AG09309 (cell line): Measurements from ENCODE around the gene SMIM24.

Experiments used
- DNase-seq: peaks from one replicate; pipeline ENCODE4 v3.0.0-alpha.2; 2010; ENCODE audit warnings: low read depth
- H3K4me3 ChIP-seq: 2 replicates; pipeline ENCODE4 v1.5.1; 2011; ENCODE audit warnings: mild to moderate bottlenecking, low read depth, low read length, moderate library complexity; ENCODE audit not compliant: control insufficient read depth
- TF ChIP-seq, protein P1 (sequence below): IDR thresholded peaks from 2 replicates; pipeline ENCODE4 v1.5.1; 2011; ENCODE audit warnings: mild to moderate bottlenecking, low read depth, low read length, inconsistent platforms; ENCODE audit not compliant: insufficient read depth, control insufficient read depth; ENCODE audit errors: missing control alignments

Gene SMIM24

DNA sequence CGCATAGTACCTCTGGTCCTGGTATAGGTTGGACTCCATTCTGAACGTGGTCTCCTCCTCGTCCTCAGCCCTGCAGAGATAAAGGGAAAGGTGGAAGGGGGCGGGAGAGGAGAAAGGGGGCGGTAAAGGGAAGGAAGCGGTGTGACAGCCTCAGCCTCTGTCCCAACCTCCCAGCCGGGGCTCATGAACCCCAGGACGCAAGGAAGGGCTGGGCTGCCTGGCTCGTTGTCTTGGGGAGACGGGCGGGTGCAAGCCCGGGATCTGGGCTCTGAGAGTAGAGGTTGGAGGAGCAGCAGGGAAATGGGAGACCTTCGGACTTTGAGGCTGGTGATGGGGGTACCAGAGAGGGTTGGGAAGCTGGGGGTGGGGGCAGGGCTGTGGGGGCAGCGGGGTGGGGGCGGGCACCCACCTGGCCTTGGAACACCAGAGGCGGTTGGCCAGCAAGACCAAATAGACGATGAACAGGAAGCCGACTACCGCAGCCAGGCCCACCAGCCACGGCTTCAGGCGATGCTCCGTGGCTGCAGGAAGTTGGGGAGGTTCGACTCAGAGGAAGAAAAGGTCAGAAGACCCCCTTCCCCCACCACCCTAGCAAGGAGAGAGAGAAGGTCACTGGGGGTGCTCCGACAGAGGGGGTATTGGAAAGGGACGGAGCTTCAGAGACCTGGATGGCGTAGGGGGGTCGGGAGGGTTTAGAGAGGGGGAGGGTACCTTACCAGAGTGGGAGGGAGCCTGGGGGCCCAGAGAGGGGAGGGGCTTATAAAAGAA is 1.7 kb downstream of the SMIM24 start:
- TF ChIP-seq, protein P1, sequence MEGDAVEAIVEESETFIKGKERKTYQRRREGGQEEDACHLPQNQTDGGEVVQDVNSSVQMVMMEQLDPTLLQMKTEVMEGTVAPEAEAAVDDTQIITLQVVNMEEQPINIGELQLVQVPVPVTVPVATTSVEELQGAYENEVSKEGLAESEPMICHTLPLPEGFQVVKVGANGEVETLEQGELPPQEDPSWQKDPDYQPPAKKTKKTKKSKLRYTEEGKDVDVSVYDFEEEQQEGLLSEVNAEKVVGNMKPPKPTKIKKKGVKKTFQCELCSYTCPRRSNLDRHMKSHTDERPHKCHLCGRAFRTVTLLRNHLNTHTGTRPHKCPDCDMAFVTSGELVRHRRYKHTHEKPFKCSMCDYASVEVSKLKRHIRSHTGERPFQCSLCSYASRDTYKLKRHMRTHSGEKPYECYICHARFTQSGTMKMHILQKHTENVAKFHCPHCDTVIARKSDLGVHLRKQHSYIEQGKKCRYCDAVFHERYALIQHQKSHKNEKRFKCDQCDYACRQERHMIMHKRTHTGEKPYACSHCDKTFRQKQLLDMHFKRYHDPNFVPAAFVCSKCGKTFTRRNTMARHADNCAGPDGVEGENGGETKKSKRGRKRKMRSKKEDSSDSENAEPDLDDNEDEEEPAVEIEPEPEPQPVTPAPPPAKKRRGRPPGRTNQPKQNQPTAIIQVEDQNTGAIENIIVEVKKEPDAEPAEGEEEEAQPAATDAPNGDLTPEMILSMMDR: no peak
- H3K4me3 ChIP-seq: no peak overlapping the region
- DNase-seq: no peak

DNA sequence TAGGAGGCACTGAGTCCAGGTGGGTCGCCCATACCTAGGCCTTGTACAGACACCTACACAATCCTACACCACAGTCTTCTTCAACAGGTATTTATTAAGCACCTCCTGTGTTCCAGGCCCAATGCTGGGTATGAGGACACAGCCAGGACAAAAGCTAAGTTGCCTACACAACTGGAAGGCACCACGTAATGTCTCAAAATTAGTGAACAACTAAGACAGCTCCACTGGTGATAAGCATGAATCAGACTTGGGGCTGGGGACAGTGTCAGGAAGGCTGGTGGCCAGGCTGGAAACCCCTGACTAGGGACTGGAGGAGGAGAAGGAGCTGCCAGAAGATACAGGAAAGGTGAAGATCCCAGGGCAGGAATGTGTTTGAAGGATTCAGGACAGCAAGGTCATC is 2.4 kb downstream of the SMIM24 start:
- H3K4me3 ChIP-seq: no peak overlapping the region
- TF ChIP-seq, protein P1: no peak
- DNase-seq: no peak

DNA sequence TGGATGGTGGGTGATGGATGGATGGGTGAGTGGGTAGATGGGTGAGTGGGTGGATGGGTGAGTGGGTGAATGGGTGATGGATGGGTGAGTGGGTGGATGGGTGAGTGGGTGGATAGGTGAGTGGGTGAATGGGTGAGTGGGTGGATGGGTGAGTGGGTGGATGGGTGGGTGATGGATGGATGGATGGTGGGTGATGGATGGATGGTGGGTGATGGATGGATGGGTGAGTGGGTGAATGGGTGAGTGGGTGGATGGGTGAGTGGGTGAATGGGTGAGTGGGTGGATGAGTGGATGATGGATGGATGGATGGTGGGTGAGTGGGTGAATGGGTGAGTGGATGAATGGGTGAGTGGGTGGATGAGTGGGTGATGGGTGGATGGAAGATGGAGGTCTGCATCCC is 2.8 kb downstream of the SMIM24 start:
- TF ChIP-seq, protein P1: no peak
- no peak for DNase-seq
- no peak overlapping the region for H3K4me3 ChIP-seq

DNA sequence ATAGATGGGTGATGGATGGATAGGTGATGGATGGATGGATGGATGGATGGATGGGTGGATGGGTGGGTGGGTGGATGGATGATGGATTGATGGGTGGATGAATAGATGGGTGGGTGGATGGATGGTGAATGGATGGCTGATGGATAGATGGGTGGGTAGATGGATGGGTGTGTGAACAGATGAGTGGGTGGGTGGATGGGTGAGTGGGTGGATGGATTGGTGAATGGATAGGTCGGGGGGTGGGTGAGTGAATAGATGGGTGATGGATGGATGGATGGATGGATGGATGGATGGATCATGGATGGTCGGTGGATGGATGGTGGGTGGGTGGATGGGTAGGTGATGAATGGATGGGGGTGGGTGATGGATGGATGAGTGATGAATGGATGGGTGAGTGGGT is 3.5 kb downstream of the SMIM24 start:
- no peak overlapping the region for H3K4me3 ChIP-seq
- no peak for DNase-seq
- TF ChIP-seq, protein P1: no peak

DNA sequence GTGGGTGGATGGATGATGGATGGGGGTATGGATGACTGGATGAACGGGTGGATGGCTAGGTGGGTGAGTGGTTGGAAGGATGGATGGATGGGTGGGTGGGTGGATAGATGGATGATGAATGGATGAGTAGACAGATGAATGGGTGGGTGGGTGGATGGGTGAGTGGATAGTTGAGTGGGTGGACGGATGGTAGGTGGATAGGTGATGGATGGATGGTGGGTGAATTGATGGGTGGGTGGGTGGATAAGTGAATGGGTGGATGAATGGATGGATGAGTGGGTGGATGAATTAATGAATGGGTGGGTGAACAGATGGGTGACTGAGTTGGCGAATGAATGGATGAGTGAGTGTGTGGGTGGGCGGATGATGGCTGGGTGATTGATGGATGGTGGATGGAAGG is 4.9 kb downstream of the SMIM24 start:
- TF ChIP-seq, protein P1: no peak
- no peak overlapping the region for H3K4me3 ChIP-seq
- no peak for DNase-seq

DNA sequence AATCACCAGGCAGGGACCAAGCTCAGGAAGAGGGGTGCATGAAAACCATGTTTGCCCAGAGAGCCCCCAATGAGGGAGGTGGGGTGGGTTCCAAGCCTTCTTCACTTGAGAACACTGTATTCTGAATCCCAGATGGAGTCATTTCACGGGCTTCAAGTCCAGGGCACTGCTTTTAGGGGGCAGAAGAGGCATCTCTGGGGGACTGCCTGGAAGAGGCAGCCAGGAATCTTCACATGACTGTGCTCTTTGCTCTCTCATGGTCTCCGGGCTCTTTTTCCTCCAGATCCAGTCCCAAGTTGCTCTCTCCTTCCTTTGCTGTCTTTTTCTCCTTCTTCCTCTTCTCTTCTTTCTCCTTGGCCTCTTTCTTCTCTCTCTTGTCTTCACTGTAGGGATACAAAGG is 5.7 kb downstream of the SMIM24 start:
- TF ChIP-seq, protein P1: no peak
- DNase-seq: no peak
- H3K4me3 ChIP-seq: no peak overlapping the region
